Measurements from ENCODE around the gene ATP8B3.

The ATP8B3 gene, protein sequence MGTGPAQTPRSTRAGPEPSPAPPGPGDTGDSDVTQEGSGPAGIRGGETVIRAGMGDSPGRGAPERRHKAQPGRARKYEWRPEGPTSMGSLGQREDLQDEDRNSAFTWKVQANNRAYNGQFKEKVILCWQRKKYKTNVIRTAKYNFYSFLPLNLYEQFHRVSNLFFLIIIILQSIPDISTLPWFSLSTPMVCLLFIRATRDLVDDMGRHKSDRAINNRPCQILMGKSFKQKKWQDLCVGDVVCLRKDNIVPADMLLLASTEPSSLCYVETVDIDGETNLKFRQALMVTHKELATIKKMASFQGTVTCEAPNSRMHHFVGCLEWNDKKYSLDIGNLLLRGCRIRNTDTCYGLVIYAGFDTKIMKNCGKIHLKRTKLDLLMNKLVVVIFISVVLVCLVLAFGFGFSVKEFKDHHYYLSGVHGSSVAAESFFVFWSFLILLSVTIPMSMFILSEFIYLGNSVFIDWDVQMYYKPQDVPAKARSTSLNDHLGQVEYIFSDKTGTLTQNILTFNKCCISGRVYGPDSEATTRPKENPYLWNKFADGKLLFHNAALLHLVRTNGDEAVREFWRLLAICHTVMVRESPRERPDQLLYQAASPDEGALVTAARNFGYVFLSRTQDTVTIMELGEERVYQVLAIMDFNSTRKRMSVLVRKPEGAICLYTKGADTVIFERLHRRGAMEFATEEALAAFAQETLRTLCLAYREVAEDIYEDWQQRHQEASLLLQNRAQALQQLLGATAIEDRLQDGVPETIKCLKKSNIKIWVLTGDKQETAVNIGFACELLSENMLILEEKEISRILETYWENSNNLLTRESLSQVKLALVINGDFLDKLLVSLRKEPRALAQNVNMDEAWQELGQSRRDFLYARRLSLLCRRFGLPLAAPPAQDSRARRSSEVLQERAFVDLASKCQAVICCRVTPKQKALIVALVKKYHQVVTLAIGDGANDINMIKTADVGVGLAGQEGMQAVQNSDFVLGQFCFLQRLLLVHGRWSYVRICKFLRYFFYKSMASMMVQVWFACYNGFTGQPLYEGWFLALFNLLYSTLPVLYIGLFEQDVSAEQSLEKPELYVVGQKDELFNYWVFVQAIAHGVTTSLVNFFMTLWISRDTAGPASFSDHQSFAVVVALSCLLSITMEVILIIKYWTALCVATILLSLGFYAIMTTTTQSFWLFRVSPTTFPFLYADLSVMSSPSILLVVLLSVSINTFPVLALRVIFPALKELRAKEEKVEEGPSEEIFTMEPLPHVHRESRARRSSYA (N-terminal part only)

DNA sequence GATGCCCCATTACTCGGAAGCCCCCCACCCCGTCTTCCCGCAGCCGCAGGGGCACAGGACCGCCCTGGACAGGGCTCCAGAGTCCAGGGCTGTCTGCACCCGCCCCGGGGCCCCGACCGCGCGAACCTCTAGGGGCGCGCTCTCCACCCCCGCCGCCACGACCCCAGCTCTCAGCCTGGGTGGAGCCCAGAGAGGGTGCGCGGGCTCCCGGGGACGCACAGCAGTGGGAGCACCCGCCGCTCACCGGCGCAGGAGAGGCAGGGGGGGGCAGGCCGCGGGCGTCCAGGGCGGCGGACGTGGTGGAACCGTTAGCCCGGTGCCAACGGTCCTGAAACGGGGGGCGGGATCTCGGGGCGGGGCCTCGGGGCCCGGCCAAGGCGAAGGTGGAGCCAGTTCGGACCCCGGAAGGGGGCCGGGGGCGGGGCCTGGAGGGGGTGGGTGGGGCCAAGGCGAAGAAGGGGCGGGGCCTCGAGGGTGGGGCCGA, at the start of gene ATP8B3:
TSS of gene ATP8B3 (minus strand) at position 335 of the 484 bp plus-strand sequence. CDS start 540 bp downstream, outside the sequence.
- DNase-seq (ENCODE audit: low spot score), result peak; percentile 100
- TF ChIP-seq, protein P1, sequence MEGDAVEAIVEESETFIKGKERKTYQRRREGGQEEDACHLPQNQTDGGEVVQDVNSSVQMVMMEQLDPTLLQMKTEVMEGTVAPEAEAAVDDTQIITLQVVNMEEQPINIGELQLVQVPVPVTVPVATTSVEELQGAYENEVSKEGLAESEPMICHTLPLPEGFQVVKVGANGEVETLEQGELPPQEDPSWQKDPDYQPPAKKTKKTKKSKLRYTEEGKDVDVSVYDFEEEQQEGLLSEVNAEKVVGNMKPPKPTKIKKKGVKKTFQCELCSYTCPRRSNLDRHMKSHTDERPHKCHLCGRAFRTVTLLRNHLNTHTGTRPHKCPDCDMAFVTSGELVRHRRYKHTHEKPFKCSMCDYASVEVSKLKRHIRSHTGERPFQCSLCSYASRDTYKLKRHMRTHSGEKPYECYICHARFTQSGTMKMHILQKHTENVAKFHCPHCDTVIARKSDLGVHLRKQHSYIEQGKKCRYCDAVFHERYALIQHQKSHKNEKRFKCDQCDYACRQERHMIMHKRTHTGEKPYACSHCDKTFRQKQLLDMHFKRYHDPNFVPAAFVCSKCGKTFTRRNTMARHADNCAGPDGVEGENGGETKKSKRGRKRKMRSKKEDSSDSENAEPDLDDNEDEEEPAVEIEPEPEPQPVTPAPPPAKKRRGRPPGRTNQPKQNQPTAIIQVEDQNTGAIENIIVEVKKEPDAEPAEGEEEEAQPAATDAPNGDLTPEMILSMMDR (IDR thresholded peaks at IDR 0.05; ENCODE audit: extremely low read depth, missing control alignments), result no peak

DNA sequence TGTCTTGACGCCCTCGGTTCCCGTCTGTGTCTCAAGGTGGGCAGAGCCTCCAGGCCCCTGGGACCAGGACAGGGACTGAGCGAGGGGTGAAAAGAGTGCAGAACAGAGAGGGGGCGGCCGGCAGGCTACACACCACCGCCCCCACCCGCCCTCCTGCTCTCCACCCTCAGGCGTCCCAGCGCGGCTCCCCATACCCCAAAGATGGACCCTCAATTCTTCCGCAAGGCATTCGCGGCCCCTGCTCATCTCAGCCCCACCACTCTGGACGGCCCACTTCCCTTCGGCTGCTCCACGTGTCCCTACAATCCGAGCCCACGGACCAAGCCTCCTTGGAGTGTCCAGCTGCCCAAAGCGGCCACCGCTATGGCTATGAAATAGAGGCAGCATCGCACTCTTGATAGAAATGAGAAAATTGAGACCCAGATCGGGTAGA, 49.5 kb upstream of the ATP8B3 start:
- no peak for DNase-seq (ENCODE audit: low spot score)
- TF ChIP-seq, protein P1 (IDR thresholded peaks at IDR 0.05; ENCODE audit: extremely low read depth, missing control alignments), result no peak

DNA sequence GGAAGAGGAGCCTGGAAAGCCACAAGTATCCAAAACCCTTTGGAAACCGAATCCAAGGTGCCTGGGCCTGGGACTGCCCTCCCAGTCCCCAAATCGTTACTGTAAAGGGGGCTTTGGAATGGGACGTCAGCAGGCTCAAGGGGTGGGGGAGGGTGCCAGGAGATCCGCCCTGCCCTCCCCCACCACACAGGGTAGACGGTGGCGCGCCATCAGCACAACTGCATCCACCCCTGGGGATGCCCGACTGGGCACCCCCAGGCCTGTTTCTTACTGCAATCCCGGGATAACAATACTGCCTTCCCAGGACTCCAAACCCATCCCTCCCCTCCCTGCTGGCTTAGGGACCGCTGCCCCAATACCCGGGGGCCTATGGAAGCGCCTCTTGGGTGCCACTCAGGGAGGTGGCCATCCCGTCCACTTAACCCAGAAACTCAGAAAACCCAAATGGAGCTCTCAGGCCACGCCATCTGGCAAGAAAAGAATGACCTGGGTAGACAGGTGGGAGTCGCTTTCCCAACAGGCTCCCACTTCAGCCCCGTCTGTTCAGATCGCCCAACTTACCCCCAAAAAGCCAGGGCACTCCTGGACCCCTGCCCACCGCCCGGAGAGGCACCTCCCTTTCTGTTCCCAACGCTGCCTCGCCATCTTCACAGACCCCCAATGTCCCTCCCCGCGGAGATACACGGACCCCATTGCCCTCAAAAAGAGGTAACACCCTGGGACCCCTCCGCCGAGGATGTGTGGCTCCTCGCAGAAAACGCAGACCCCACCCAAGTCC, 48.9 kb upstream of the ATP8B3 start:
- TF ChIP-seq, protein P1 (IDR thresholded peaks at IDR 0.05; ENCODE audit: extremely low read depth, missing control alignments), result no peak
- no peak for DNase-seq (ENCODE audit: low spot score)

DNA sequence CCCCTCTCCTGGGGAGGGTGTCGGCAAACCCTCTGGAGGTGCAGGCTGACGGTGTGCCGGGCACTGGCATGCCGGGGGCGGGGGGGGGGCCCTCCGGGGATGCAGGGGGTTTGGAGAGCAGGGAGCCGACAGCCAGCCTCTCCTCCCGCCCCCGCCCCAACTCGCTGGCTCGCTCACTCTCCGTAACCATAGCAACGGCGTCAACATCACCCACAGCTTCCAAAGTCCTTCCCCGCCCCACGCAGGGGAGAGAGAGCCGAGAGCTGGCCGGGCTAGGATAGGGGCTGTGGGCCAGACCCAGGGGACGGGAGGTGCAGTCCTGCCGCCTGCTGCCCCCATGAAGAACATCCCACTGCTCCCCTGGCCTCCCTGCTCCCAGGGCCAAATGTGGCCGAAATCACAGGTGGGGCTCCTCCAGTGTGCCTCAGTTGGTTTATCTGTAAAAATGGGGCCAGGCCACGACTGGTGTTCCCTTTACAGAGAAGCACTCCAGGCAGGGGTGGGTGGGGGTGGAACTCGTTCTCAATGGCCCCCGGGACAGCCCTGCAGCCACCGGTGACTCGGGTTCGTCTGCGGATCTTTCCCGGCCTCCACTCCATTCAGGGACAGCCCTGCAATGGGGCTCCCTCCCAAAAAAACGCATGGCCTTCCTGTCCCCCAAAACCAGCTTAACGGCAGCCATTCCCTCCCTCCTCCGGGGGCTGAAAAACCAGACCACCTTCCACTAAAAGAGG, 48.1 kb upstream of the ATP8B3 start:
- no peak for DNase-seq (ENCODE audit: low spot score)
- TF ChIP-seq, protein P1 (IDR thresholded peaks at IDR 0.05; ENCODE audit: extremely low read depth, missing control alignments), result no peak

DNA sequence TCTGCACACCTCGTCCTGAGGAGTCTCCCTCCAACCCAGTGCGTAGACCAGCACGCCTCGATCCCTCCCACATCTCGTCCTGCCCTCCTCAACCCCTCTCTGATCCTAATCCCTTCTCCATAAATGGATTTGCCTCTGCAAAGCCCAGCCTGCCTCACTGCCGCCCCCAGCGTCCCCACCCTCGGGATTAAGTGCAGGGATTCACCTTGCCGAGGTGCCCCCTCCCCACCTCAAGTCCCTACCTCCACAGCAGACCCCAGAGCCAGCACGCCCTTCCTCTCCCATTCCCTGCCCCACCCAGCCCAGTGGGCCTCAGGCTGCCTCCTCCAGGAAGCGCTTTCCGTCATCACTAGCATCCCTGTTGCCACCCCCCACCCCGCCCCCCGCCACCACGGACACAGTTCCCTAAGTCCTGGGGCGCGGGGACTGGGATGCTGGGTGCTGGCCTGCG, 47.3 kb upstream of the ATP8B3 start:
- DNase-seq (ENCODE audit: low spot score), result no peak
- TF ChIP-seq, protein P1 (IDR thresholded peaks at IDR 0.05; ENCODE audit: extremely low read depth, missing control alignments), result no peak

Data from GM20000 (cell line).